ENCODE results near the gene GDA.

The GDA gene

GRCh38 chr9:72149231-72149975 lies at the start of gene GDA:
Gene GDA, plus strand, starts transcription at chr9:72149440. Its CDS starts 120 bp downstream, at chr9:72149560.
- no peak for DNase-seq

- DNase-seq: no peak
Measured at GRCh38 chr9:72102520-72102919, 46.7 kb upstream of the GDA start.

GRCh38 chr9:72113056-72113455 lies 36.2 kb upstream of the GDA start:
- no peak for DNase-seq

GRCh38 chr9:72119853-72120252 lies 29.4 kb upstream of the GDA start:
- no peak for DNase-seq

GRCh38 chr9:72124947-72125346 lies 24.3 kb upstream of the GDA start:
- no peak for DNase-seq

- DNase-seq: no peak
Measured at GRCh38 chr9:72127753-72128152, 21.5 kb upstream of the GDA start.

- DNase-seq: no peak
Measured at GRCh38 chr9:72128526-72128925, 20.7 kb upstream of the GDA start.

- DNase-seq: no peak
Measured at GRCh38 chr9:72129271-72130156, 19.7 kb upstream of the GDA start.

GRCh38 chr9:72130321-72130720 lies 18.9 kb upstream of the GDA start:
- DNase-seq: no peak

- DNase-seq: no peak
Measured at GRCh38 chr9:72131206-72131605, 18.0 kb upstream of the GDA start.

- DNase-seq: no peak
Measured at GRCh38 chr9:72132052-72132451, 17.2 kb upstream of the GDA start.

- no peak for DNase-seq
Measured at GRCh38 chr9:72133365-72134035, 15.7 kb upstream of the GDA start.

GRCh38 chr9:72134801-72135200 lies 14.4 kb upstream of the GDA start:
- no peak for DNase-seq

- no peak for DNase-seq
Measured at GRCh38 chr9:72137697-72138365, 11.4 kb upstream of the GDA start.

- no peak for DNase-seq
Measured at GRCh38 chr9:72139226-72139625, 10.0 kb upstream of the GDA start.

GRCh38 chr9:72140586-72140985 lies 8.7 kb upstream of the GDA start:
- DNase-seq: no peak

- no peak for DNase-seq
Measured at GRCh38 chr9:72141484-72141883, 7.8 kb upstream of the GDA start.

GRCh38 chr9:72144756-72145492 lies 4.3 kb upstream of the GDA start:
- DNase-seq: no peak

GRCh38 chr9:72145733-72146505 lies 3.3 kb upstream of the GDA start:
- DNase-seq: no peak

GRCh38 chr9:72147676-72148075 lies 1.6 kb upstream of the GDA start:
- no peak for DNase-seq

GRCh38 chr9:72150127-72150526 lies 887 bp downstream of the GDA start:
- DNase-seq: no peak

GRCh38 chr9:72150661-72151060 lies 1.4 kb downstream of the GDA start:
- DNase-seq: no peak

Data from RPMI8226 (cell line).